Astrocyte of the cerebellum (primary cell): ENCODE data around the gene RPRML.
A peak's percentile ranks its signal among the peaks of the same experiment; 100 is the strongest.
"Not testable (repeated sequence)": the region's sequence is repeated elsewhere in the genome, so short reads cannot be mapped to it uniquely, and the experiment has no call there.

Experiments
- DNase-seq: peaks from one replicate; pipeline ENCODE4 v3.0.0-alpha.2; 2011; ENCODE audit warnings: low read depth
- H3K4me3 ChIP-seq: 2 replicates; pipeline ENCODE4 v1.5.1; 2011; ENCODE audit warnings: mild to moderate bottlenecking, low read depth, low read length, moderate library complexity
- CTCF ChIP-seq: IDR thresholded peaks from 2 replicates; pipeline ENCODE4 v1.5.1; 2012; ENCODE audit warnings: low read length, low read depth, moderate library complexity, mild to moderate bottlenecking; ENCODE audit errors: missing control alignments
- in situ Hi-C: cut with HindIII; loops from 2 replicates; pipeline ENCODE4 v1.10.0; 2017; ENCODE audit warnings: low sequenced_read_pairs

Gene RPRML

GRCh38 chr17:46979147-46979863 lies at the start of gene RPRML:
TSS of gene RPRML (minus strand) at chr17:46979253. CDS start at chr17:46979007, 246 bp downstream.
- TF ChIP-seq CTCF: no peak
- DNase-seq: no peak

GRCh38 chr17:47016966-47017365 lies 37.9 kb upstream of the RPRML start:
- H3K4me3 ChIP-seq, DNase-seq, in situ Hi-C loops: not testable (repeated sequence)

More at GRCh38 chr17:46979147-46979863, at the start of gene RPRML:
- in situ Hi-C loops: no loop called here
- peak within 1 kb of the TSS; percentile 38 for H3K4me3 ChIP-seq

- in situ Hi-C loops: no loop called here
- no peak overlapping the region for H3K4me3 ChIP-seq
- no peak for TF ChIP-seq CTCF
- DNase-seq: peak; percentile 29
These were observed 34.3 kb upstream of the RPRML start for GRCh38 chr17:47013341-47013740.

GRCh38 chr17:47012457-47012856 lies 33.4 kb upstream of the RPRML start:
- no peak for TF ChIP-seq CTCF
- H3K4me3 ChIP-seq: no peak overlapping the region
- in situ Hi-C loops: no loop called here
- DNase-seq: no peak

GRCh38 chr17:47009759-47010594 lies 30.9 kb upstream of the RPRML start:
- DNase-seq: no peak
- in situ Hi-C loops: no loop called here
- no peak overlapping the region for H3K4me3 ChIP-seq
- TF ChIP-seq CTCF: no peak

GRCh38 chr17:47004906-47005305 lies 25.9 kb upstream of the RPRML start:
- H3K4me3 ChIP-seq: no peak overlapping the region
- no peak for TF ChIP-seq CTCF
- DNase-seq: no peak
- in situ Hi-C loops: no loop called here

GRCh38 chr17:47003864-47004263 lies 24.8 kb upstream of the RPRML start:
- DNase-seq, in situ Hi-C loops, H3K4me3 ChIP-seq: not testable (repeated sequence)
